Stomach (tissue), 9 donors: ENCODE data around the gene DRD3. TPM values are rescaled to one million over a fixed set of nuclear protein-coding genes. Genes with fewer than 3 reads are reported as not detected.

Experiments
- DNase-seq, 2 donors: peaks; one replicate each; pipeline versions ENCODE4 v3.0.0 to v3.0.0-alpha.2; 2013 to 2019
- H3K27ac ChIP-seq, 5 donors: fragments of 200-600 bp in 4 of 5; sonication (generic) in 4 of 5; one replicate each; pipeline ENCODE4 v1.5.1; 2013 to 2019; ENCODE audit warnings: mild to moderate bottlenecking in 1 of 5, moderate library complexity in 1 of 5
- H3K27me3 ChIP-seq, 3 donors: fragments of 200-600 bp; sonication (generic); one replicate each; pipeline ENCODE4 v1.5.1; 2017 to 2019; ENCODE audit warnings: mixed run types in 1 of 3
- H3K36me3 ChIP-seq, 4 donors: fragments of 200-600 bp; sonication (generic); 1 replicate in 3 of 4; 2 replicates in 1 of 4; pipeline ENCODE4 v1.5.1; 2016 to 2019
- H3K4me1 ChIP-seq, 4 donors: fragments of 200-600 bp; sonication (generic); one replicate each; pipeline ENCODE4 v1.5.1; 2016 to 2019
- H3K4me3 ChIP-seq, 4 donors: fragments of 200-600 bp; sonication (generic) in 3 of 4; one replicate each; pipeline ENCODE4 v1.5.1; 2016 to 2019; ENCODE audit warnings: mild to moderate bottlenecking in 1 of 4
- H3K9me3 ChIP-seq, 4 donors: fragments of 200-600 bp; sonication (generic); one replicate each; pipeline ENCODE4 v1.5.1; 2016 to 2019
- EP300 ChIP-seq: sonication (generic); formaldehyde crosslinking; IDR thresholded peaks from one replicate; pipeline ENCODE4 v1.6.1; 2017; ENCODE audit warnings: antibody characterized with exemption
- POLR2A ChIP-seq, 4 donors: fragments of 450-650 bp; IDR thresholded peaks; one replicate each; pipeline ENCODE4 v1.6.1; 2016; ENCODE audit warnings: antibody characterized with exemption in 4 of 4, control low read depth in 2 of 4, mild to moderate bottlenecking in 1 of 4, moderate library complexity in 1 of 4
- POLR2AphosphoS5 ChIP-seq, 3 donors: sonication (generic); formaldehyde crosslinking; IDR thresholded peaks; one replicate each; pipeline ENCODE4 v1.6.1; 2016; ENCODE audit warnings: antibody characterized with exemption in 3 of 3
- WGBS, 5 donors: extraction: QIAGEN DNeasy Blood & Tissue Kit in 3 of 5; methylation state at CpG; one replicate each; pipeline versions ENCODE4 v1.1.5 to v1.1.7; 2013 to 2018; 5-methylcytosine and 5-hydroxymethylcytosine counted together
- intact Hi-C: fragments of 100-400 bp; cut with DNase I; formaldehyde crosslinking; loops from one replicate; pipeline ENCODE4 v1.15.1; 2023; ENCODE audit warnings: low total_unique reads
- polyA plus RNA-seq, 3 donors: library from polyadenylated mRNA; stranded (reverse); fragments of 200-250 nt; gene quantifications; one replicate each; pipeline ENCODE4 v1.2.3, GENCODE V29; 2013
- total RNA-seq, 5 donors: library from RNA; depleted of rRNA; stranded (reverse); fragments of >200 nt; gene quantifications; one replicate each; pipeline versions ENCODE4 v1.1.0 to v1.2.3, GENCODE V29; 2014 to 2016
- TF ChIP-seq, protein P1 (sequence below), 7 experiments: fragments of 450-650 bp in 4 of 7; fragments of 200-600 bp in 3 of 7; sonication (generic) in 3 of 7; IDR thresholded peaks; one replicate each; pipeline ENCODE4 v1.5.1; 2016 to 2019; ENCODE audit warnings: antibody characterized with exemption in 7 of 7, control low read depth in 2 of 7, mild to moderate bottlenecking in 1 of 7
- donor health status: healthy with polysubstance abuse.
- donor health status: Bipolar disorder and iron deficiency.
- donor health status: healthy.

DRD3 gene
- total and polyA plus RNA-seq, 8 donors = not detected

DNA sequence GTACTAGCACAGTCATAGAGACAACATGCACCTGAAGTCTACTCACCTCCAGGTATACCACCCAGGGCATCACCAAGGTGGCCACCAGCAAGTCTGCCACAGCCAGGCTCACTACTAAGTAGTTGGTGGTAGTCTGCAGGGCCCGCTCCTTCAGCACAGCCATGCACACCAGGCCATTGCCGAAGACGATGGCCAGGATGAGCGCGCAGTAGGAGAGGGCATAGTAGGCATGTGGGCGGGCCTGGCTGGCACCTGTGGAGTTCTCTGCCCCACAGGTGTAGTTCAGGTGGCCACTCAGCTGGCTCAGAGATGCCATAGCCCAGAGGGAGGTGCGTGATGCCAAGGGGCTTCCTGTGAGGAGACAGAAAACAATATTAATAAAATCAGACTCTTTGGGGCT, 7.2 kb downstream of the DRD3 start:
- Histone ChIP-seq H3K27ac (no peak overlapping the region), H3K4me3 (no peak overlapping the region), H3K9me3 (no peaks in the 10 kb centered on the region), H3K36me3 (no peaks in the 10 kb centered on the region), H3K4me1 (no peaks in the 10 kb centered on the region), H3K27me3 (no peaks in the 10 kb centered on the region)
- TF ChIP-seq EP300 = no peak
- TF ChIP-seq POLR2AphosphoS5 (IDR thresholded peaks at IDR 0.05) = no peak
- TF ChIP-seq, protein P1, sequence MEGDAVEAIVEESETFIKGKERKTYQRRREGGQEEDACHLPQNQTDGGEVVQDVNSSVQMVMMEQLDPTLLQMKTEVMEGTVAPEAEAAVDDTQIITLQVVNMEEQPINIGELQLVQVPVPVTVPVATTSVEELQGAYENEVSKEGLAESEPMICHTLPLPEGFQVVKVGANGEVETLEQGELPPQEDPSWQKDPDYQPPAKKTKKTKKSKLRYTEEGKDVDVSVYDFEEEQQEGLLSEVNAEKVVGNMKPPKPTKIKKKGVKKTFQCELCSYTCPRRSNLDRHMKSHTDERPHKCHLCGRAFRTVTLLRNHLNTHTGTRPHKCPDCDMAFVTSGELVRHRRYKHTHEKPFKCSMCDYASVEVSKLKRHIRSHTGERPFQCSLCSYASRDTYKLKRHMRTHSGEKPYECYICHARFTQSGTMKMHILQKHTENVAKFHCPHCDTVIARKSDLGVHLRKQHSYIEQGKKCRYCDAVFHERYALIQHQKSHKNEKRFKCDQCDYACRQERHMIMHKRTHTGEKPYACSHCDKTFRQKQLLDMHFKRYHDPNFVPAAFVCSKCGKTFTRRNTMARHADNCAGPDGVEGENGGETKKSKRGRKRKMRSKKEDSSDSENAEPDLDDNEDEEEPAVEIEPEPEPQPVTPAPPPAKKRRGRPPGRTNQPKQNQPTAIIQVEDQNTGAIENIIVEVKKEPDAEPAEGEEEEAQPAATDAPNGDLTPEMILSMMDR (IDR thresholded peaks at IDR 0.05) = no peak
- no peak for TF ChIP-seq POLR2A (IDR thresholded peaks at IDR 0.05)
- intact Hi-C loops = no loop called here
- WGBS, 5 donors = 84 to 93% (median 88%) methylated on average over 7 of the region's 7 CpGs
- DNase-seq = no peak

- H3K9me3 ChIP-seq = no peaks in the 10 kb centered on the region
- DNase-seq = no peak
- TF ChIP-seq POLR2AphosphoS5 (IDR thresholded peaks at IDR 0.05) = no peak
- TF ChIP-seq, protein P1 (IDR thresholded peaks at IDR 0.05) = no peak
- no peaks in the 10 kb centered on the region for H3K4me1 ChIP-seq
- 34 to 46% (median 42%) methylated on average over 2 of the region's 2 CpGs for WGBS, 5 donors
- intact Hi-C loops = no loop called here
- no peak overlapping the region for H3K27ac ChIP-seq
- H3K36me3 ChIP-seq = no peaks in the 10 kb centered on the region
- no peak overlapping the region for H3K4me3 ChIP-seq
- no peaks in the 10 kb centered on the region for H3K27me3 ChIP-seq
These were observed 10.7 kb downstream of the DRD3 start for GRCh38 chr3:114168150-114168549.

- Histone ChIP-seq H3K27me3 (peaks cover 0 to 4% (median 0%) of the 10 kb centered on the region in 3 donors), H3K27ac (no peak overlapping the region), H3K4me3 (no peak overlapping the region), H3K9me3 (no peaks in the 10 kb centered on the region), H3K4me1 (peaks cover 4 to 8% (median 7%) of the 10 kb centered on the region in 4 donors), H3K36me3 (no peaks in the 10 kb centered on the region)
- 76 to 96% (median 93%) methylated on average over 1 of the region's 1 CpG for WGBS, 5 donors
- intact Hi-C loops = no loop called here
- no peak for DNase-seq
- TF ChIP-seq EP300 (no peak), POLR2A (IDR thresholded peaks at IDR 0.05) (no peak), POLR2AphosphoS5 (IDR thresholded peaks at IDR 0.05) (no peak)
- TF ChIP-seq, protein P1 (IDR thresholded peaks at IDR 0.05) = no peak
These were observed 21.5 kb downstream of the DRD3 start for GRCh38 chr3:114157321-114157720.

DNA sequence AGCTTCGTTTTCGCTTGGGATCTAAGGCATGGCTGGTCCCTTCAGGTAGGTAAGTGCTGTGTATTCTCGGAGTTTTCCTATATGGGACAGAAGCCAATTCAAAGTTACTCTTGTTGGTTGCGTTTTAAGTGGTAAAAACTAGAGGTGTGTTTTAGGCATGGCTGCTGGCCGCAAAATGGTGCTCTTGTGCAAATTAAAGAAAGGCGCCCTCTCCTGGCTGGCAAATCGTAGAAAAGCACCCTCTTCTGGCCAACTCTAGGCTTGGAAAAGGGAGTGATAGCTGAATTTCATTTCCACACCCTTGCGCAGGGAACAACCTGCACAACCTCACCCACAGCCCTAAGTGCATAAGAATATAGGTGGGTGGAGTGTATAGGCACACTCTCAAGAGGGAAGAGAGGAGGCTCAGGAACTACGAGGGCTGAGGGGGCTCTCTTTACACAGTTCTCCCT, 23.5 kb downstream of the DRD3 start:
- peaks cover 4 to 11% (median 10%) of the 10 kb centered on the region in 4 donors for H3K4me1 ChIP-seq
- no peaks in the 10 kb centered on the region for H3K36me3 ChIP-seq
- WGBS, 5 donors = 67 to 75% (median 71%) methylated on average over 9 of the region's 9 CpGs
- H3K4me3 ChIP-seq = no peak overlapping the region
- H3K27me3 ChIP-seq = peaks cover 0 to 4% (median 0%) of the 10 kb centered on the region in 3 donors
- TF ChIP-seq POLR2AphosphoS5 (IDR thresholded peaks at IDR 0.05) = no peak
- TF ChIP-seq, protein P1 (IDR thresholded peaks at IDR 0.05) = peak in 2 of 7 experiments; percentile 9 to 16
- DNase-seq = peak in 1 of 2 donors; percentile 19
- no peaks in the 10 kb centered on the region for H3K9me3 ChIP-seq
- H3K27ac ChIP-seq = no peak overlapping the region
- intact Hi-C loops = no loop called here
